WTC11 (cell line): ENCODE measurements around the gene GPER1. TPM values are rescaled to one million over a fixed set of nuclear protein-coding genes. Genes with fewer than 3 reads are reported as not detected.

Experiments used
- ATAC-seq: fragments of 200-7000 bp; cut with Tn5 transposase; 2 replicates; pipeline ENCODE4 v1.10.0; 2021; ENCODE audit warnings: mild to moderate bottlenecking, moderate library complexity
- CTCF ChIA-PET: fragments of 300-600 bp; sonication (Branson Sonifier 250); formaldehyde crosslinking; loops from one replicate; lab custom pipeline; 2021; ENCODE audit warnings: antibody characterized with exemption; lab: Charles Lee
- POLR2A ChIA-PET: fragments of 350-600 bp; sonication (Branson Sonifier 250); formaldehyde crosslinking; loops from one replicate; lab custom pipeline; 2021; ENCODE audit warnings: antibody characterized with exemption; lab: Charles Lee
- DNase-seq: peaks from one replicate; pipeline ENCODE4 v3.0.0; 2021; ENCODE audit warnings: low spot score
- H3K27ac Mint-ChIP-seq: 2 replicates; pipeline ENCODE4 v1.8.0; 2021; ENCODE audit warnings: mixed read lengths
- H3K27me3 Mint-ChIP-seq: 2 replicates; pipeline ENCODE4 v1.8.0; 2021; ENCODE audit warnings: low read depth, mild to moderate bottlenecking, moderate library complexity, mixed read lengths
- H3K36me3 Mint-ChIP-seq: 2 replicates; pipeline ENCODE4 v1.8.0; 2021; ENCODE audit warnings: mixed read lengths
- H3K4me1 Mint-ChIP-seq: 2 replicates; pipeline ENCODE4 v1.8.0; 2022; ENCODE audit warnings: mixed read lengths
- H3K4me3 Mint-ChIP-seq: 2 replicates; pipeline ENCODE4 v1.8.0; 2021; ENCODE audit warnings: mild to moderate bottlenecking, moderate library complexity, mixed read lengths
- H3K9me3 Mint-ChIP-seq: 2 replicates; pipeline ENCODE4 v1.8.0; 2021; ENCODE audit warnings: mixed read lengths
- ATF6 ChIP-seq: sonication (generic); formaldehyde crosslinking; IDR thresholded peaks from 2 replicates; pipeline ENCODE4 v1.8.1; 2023; ENCODE audit warnings: mild to moderate bottlenecking, missing genetic modification reagents
- CREB1 ChIP-seq: sonication (generic); formaldehyde crosslinking; IDR thresholded peaks from 2 replicates; pipeline ENCODE4 v1.8.0; 2023; ENCODE audit warnings: mild to moderate bottlenecking, missing genetic modification reagents
- EMX1 ChIP-seq: fragments of 250-450 bp; sonication (Bioruptor Pico); IDR thresholded peaks from 2 replicates; pipeline ENCODE4 v1.8.0; 2021; ENCODE audit warnings: mild to moderate bottlenecking
- ESRRA ChIP-seq: sonication (generic); formaldehyde crosslinking; IDR thresholded peaks from 2 replicates; pipeline ENCODE4 v1.8.1; 2022; ENCODE audit warnings: mild to moderate bottlenecking, missing genetic modification reagents, borderline replicate concordance
- GABPB1 ChIP-seq: sonication (generic); formaldehyde crosslinking; IDR thresholded peaks from 2 replicates; pipeline ENCODE4 v1.8.1; 2023; ENCODE audit warnings: mild to moderate bottlenecking, missing genetic modification reagents
- NFYB ChIP-seq: sonication (generic); formaldehyde crosslinking; conservative IDR thresholded peaks from 2 replicates; pipeline ENCODE4 v1.8.0; 2022; ENCODE audit warnings: low read depth, missing genetic modification reagents
- USF1 ChIP-seq: sonication (generic); formaldehyde crosslinking; IDR thresholded peaks from 2 replicates; pipeline ENCODE4 v1.8.0; 2022; ENCODE audit warnings: mild to moderate bottlenecking, missing genetic modification reagents
- ZMAT4 ChIP-seq: fragments of 250-450 bp; sonication (Bioruptor Pico); IDR thresholded peaks from 2 replicates; pipeline ENCODE4 v1.9.0; 2021; ENCODE audit warnings: mild to moderate bottlenecking
- ZNF232 ChIP-seq: sonication (generic); formaldehyde crosslinking; IDR thresholded peaks from 2 replicates; pipeline ENCODE4 v1.8.0; 2022; ENCODE audit warnings: mild to moderate bottlenecking, missing genetic modification reagents
- ZNF263 ChIP-seq: sonication (generic); formaldehyde crosslinking; IDR thresholded peaks from 2 replicates; pipeline ENCODE4 v1.8.1; 2022; ENCODE audit warnings: low read depth, mild to moderate bottlenecking, moderate library complexity, missing genetic modification reagents
- total RNA-seq: library from RNA; stranded (reverse); gene quantifications from 3 replicates; pipeline ENCODE4 v1.2.3, GENCODE V29; 2021
- TF ChIP-seq, protein P1 (sequence below): fragments of 250-450 bp; sonication (Bioruptor Pico); IDR thresholded peaks from 2 replicates; pipeline ENCODE4 v1.9.0; 2021; ENCODE audit warnings: mild to moderate bottlenecking
- TF ChIP-seq, protein P2 (sequence below): sonication (generic); formaldehyde crosslinking; IDR thresholded peaks from 2 replicates; pipeline ENCODE4 v1.8.1; 2023; ENCODE audit warnings: mild to moderate bottlenecking, missing genetic modification reagents
- TF ChIP-seq, protein P3 (sequence below): sonication (generic); formaldehyde crosslinking; conservative IDR thresholded peaks from 2 replicates; pipeline ENCODE4 v1.8.1; 2023; ENCODE audit warnings: mild to moderate bottlenecking, low read depth, missing genetic modification reagents, moderate library complexity
- TF ChIP-seq, protein P4 (sequence below): sonication (generic); formaldehyde crosslinking; IDR thresholded peaks from 2 replicates; pipeline ENCODE4 v1.8.0; 2022; ENCODE audit warnings: mild to moderate bottlenecking, missing genetic modification reagents
- TF ChIP-seq, protein P5 (sequence below): sonication (generic); formaldehyde crosslinking; IDR thresholded peaks from 2 replicates; pipeline ENCODE4 v1.8.1; 2022; ENCODE audit warnings: missing genetic modification reagents, borderline replicate concordance
- TF ChIP-seq, protein P6 (sequence below): sonication (generic); formaldehyde crosslinking; IDR thresholded peaks from 2 replicates; pipeline ENCODE4 v1.8.1; 2022; ENCODE audit warnings: low read depth, missing genetic modification reagents, borderline replicate concordance

The GPER1 gene
- total RNA-seq, 1 experiment from 2014 or later, result 0.28 TPM

DNA sequence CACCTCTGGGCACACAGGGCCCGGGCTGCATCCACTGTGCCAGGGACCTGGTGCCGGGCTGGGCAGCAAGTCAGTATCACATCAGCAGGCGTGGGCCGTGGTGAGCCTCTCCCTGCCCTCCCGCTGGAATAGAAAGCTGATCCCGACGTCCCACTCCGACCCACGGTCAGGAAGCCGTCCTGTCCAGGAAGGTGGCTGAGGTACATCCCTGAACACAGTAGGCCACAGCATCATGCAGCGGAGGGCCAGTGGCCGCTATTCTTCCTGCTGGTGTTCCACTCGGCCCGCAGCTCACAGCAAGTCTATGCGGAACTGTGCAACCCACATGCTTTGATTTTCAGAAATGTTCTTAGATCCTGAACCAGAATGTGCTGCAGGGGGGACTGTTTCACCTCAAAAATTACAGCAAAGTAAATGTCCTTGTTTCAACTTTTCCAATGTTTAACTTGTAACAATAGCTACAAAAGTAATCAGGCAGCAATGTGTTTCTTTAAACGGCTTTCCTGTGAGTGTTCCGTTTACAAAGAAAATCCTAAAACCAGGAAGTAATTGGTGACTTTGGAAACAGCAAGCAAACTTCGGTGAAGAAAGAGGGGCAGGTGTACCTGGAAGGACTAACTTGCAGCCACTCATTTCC lies 44.2 kb upstream of the GPER1 start:
- ATAC-seq (no peak), DNase-seq (no peak)
- Mint-ChIP-seq H3K36me3 (no peaks in the 10 kb centered on the region), H3K4me3 (peak overlapping the region; percentile 62), H3K27me3 (no peaks in the 10 kb centered on the region), H3K9me3 (no peaks in the 10 kb centered on the region), H3K4me1 (peaks cover 31% of the 10 kb centered on the region), H3K27ac (peak overlapping the region; percentile 97)
- ChIA-PET CTCF (interaction anchor here (0.8 to 5.0 kb wide), 11 partner anchors 10 to 94 kb away, joined by 3 to 48 read pairs (median 4); a partner anchor contains a TSS), POLR2A (interaction anchor here (0.9 kb wide), 1 partner anchor 17 kb away, joined by 3 read pairs; no protein-coding TSS in a partner anchor)
- TF ChIP-seq, protein P1, sequence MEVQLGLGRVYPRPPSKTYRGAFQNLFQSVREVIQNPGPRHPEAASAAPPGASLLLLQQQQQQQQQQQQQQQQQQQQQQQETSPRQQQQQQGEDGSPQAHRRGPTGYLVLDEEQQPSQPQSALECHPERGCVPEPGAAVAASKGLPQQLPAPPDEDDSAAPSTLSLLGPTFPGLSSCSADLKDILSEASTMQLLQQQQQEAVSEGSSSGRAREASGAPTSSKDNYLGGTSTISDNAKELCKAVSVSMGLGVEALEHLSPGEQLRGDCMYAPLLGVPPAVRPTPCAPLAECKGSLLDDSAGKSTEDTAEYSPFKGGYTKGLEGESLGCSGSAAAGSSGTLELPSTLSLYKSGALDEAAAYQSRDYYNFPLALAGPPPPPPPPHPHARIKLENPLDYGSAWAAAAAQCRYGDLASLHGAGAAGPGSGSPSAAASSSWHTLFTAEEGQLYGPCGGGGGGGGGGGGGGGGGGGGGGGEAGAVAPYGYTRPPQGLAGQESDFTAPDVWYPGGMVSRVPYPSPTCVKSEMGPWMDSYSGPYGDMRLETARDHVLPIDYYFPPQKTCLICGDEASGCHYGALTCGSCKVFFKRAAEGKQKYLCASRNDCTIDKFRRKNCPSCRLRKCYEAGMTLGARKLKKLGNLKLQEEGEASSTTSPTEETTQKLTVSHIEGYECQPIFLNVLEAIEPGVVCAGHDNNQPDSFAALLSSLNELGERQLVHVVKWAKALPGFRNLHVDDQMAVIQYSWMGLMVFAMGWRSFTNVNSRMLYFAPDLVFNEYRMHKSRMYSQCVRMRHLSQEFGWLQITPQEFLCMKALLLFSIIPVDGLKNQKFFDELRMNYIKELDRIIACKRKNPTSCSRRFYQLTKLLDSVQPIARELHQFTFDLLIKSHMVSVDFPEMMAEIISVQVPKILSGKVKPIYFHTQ, result no peak
- TF ChIP-seq GABPB1 (no peak), USF1 (CRISPR knock-in tag) (no peak), NFYB (CRISPR knock-in tag) (no peak), EMX1 (CRISPR knock-in tag) (no peak), ZNF263 (CRISPR knock-in tag) (no peak), ZMAT4 (CRISPR knock-in tag) (no peak), ESRRA (no peak), CREB1 (no peak), ZNF232 (no peak), ATF6 (CRISPR knock-in tag) (no peak)
- TF ChIP-seq, protein P2, sequence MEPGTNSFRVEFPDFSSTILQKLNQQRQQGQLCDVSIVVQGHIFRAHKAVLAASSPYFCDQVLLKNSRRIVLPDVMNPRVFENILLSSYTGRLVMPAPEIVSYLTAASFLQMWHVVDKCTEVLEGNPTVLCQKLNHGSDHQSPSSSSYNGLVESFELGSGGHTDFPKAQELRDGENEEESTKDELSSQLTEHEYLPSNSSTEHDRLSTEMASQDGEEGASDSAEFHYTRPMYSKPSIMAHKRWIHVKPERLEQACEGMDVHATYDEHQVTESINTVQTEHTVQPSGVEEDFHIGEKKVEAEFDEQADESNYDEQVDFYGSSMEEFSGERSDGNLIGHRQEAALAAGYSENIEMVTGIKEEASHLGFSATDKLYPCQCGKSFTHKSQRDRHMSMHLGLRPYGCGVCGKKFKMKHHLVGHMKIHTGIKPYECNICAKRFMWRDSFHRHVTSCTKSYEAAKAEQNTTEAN (CRISPR knock-in tag), result no peak
- TF ChIP-seq, protein P3, sequence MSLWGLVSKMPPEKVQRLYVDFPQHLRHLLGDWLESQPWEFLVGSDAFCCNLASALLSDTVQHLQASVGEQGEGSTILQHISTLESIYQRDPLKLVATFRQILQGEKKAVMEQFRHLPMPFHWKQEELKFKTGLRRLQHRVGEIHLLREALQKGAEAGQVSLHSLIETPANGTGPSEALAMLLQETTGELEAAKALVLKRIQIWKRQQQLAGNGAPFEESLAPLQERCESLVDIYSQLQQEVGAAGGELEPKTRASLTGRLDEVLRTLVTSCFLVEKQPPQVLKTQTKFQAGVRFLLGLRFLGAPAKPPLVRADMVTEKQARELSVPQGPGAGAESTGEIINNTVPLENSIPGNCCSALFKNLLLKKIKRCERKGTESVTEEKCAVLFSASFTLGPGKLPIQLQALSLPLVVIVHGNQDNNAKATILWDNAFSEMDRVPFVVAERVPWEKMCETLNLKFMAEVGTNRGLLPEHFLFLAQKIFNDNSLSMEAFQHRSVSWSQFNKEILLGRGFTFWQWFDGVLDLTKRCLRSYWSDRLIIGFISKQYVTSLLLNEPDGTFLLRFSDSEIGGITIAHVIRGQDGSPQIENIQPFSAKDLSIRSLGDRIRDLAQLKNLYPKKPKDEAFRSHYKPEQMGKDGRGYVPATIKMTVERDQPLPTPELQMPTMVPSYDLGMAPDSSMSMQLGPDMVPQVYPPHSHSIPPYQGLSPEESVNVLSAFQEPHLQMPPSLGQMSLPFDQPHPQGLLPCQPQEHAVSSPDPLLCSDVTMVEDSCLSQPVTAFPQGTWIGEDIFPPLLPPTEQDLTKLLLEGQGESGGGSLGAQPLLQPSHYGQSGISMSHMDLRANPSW (CRISPR knock-in tag), result no peak
- TF ChIP-seq, protein P4, sequence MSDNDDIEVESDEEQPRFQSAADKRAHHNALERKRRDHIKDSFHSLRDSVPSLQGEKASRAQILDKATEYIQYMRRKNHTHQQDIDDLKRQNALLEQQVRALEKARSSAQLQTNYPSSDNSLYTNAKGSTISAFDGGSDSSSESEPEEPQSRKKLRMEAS (CRISPR knock-in tag), result no peak
- TF ChIP-seq, protein P5, sequence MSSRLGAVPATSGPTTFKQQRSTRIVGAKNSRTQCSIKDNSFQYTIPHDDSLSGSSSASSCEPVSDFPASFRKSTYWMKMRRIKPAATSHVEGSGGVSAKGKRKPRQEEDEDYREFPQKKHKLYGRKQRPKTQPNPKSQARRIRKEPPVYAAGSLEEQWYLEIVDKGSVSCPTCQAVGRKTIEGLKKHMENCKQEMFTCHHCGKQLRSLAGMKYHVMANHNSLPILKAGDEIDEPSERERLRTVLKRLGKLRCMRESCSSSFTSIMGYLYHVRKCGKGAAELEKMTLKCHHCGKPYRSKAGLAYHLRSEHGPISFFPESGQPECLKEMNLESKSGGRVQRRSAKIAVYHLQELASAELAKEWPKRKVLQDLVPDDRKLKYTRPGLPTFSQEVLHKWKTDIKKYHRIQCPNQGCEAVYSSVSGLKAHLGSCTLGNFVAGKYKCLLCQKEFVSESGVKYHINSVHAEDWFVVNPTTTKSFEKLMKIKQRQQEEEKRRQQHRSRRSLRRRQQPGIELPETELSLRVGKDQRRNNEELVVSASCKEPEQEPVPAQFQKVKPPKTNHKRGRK, result no peak
- TF ChIP-seq, protein P6, sequence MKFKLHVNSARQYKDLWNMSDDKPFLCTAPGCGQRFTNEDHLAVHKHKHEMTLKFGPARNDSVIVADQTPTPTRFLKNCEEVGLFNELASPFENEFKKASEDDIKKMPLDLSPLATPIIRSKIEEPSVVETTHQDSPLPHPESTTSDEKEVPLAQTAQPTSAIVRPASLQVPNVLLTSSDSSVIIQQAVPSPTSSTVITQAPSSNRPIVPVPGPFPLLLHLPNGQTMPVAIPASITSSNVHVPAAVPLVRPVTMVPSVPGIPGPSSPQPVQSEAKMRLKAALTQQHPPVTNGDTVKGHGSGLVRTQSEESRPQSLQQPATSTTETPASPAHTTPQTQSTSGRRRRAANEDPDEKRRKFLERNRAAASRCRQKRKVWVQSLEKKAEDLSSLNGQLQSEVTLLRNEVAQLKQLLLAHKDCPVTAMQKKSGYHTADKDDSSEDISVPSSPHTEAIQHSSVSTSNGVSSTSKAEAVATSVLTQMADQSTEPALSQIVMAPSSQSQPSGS (CRISPR knock-in tag), result no peak
- TF ChIP-seq, all 79 proteins: peak for 0
